Mucosa of rectum (tissue), 2 donors: ENCODE results near the gene RPLP1.

Source experiments
- H3K27ac ChIP-seq, 2 donors: one replicate each; pipeline ENCODE4 v1.7.0; 2013; ENCODE audit warnings: inconsistent platforms in 2 of 2, low read depth in 2 of 2, low read length in 2 of 2
- H3K27me3 ChIP-seq, 2 donors: one replicate each; pipeline ENCODE4 v1.7.0; 2013; ENCODE audit warnings: low read length in 2 of 2; ENCODE audit not compliant: control insufficient read depth in 2 of 2, insufficient read depth in 2 of 2
- H3K36me3 ChIP-seq, 2 donors: one replicate each; pipeline ENCODE4 v1.7.0; 2013; ENCODE audit warnings: low read length in 2 of 2; ENCODE audit not compliant: control insufficient read depth in 2 of 2, insufficient read depth in 2 of 2
- H3K4me1 ChIP-seq, 2 donors: one replicate each; pipeline ENCODE4 v1.7.0; 2013; ENCODE audit warnings: low read length in 2 of 2, mild to moderate bottlenecking in 1 of 2; ENCODE audit not compliant: control insufficient read depth in 2 of 2, insufficient read depth in 2 of 2
- H3K4me3 ChIP-seq, 2 donors: one replicate each; pipeline ENCODE4 v1.7.0; 2013; ENCODE audit warnings: low read length in 2 of 2
- H3K9ac ChIP-seq, 2 donors: one replicate each; pipeline ENCODE4 v1.7.0; 2013; ENCODE audit warnings: low read length in 2 of 2, low read depth in 1 of 2, mild to moderate bottlenecking in 1 of 2
- H3K9me3 ChIP-seq, 2 donors: one replicate each; pipeline ENCODE4 v1.7.0; 2013; ENCODE audit warnings: low read length in 2 of 2; ENCODE audit not compliant: control insufficient read depth in 2 of 2
- donor health status: healthy.
- donor health status: Normal muscosa, but diverticular disease.

The RPLP1 gene

DNA sequence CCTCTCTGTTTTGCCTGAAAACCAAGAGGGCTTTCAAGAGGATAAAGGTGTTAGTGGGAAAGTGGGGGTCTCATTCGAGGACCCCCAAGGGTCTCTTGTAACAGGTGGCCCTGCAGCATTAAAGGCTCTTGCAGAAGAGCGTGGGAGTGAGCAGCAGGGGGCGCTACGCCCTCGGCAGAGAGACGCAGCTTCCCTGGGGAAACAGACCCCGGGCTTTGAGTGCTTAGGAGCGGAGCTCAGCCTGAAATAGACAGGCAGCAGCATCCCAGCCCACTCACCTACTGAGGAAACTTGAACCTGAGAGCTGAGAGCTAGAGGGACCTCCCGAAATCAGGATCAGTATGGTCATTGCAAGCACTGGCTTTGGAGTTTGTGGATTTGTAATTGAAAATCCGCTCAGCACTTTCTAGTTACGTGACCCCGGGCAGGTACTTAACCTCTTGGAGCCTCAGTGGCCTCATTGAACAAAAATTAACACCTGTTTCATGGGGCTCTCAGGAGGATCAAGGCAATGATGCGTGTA is 25.7 kb downstream of the RPLP1 start:
- H3K9me3 ChIP-seq = peaks cover 0 to 3% of the 10 kb centered on the region in 2 donors
- H3K27me3 ChIP-seq = no peaks in the 10 kb centered on the region
- H3K4me3 ChIP-seq = no peak overlapping the region
- H3K4me1 ChIP-seq = no peaks in the 10 kb centered on the region
- no peak overlapping the region for H3K9ac ChIP-seq
- H3K27ac ChIP-seq = no peak overlapping the region
- no peaks in the 10 kb centered on the region for H3K36me3 ChIP-seq

DNA sequence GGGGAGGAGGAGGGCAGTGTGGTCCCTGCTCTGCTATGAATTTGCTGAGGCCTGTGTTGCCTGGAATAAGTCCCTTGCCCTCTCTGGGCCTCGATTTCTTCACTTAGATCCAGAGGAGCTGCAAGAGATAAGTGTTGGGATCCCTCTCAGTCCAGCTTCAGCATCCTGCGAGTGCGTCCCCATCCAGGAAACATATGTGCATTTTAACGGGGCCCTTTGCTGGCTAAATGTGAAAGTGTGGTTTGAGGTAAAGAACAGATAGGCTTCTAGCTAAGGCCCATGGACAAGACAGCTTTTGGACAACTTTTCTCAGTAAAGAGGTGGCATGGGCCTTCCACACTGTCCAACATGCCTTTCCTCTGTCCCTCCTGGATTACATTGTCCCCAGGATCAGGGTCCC is 26.5 kb downstream of the RPLP1 start:
- Histone ChIP-seq H3K27ac (no peak overlapping the region), H3K4me3 (no peak overlapping the region), H3K4me1 (no peaks in the 10 kb centered on the region)

DNA sequence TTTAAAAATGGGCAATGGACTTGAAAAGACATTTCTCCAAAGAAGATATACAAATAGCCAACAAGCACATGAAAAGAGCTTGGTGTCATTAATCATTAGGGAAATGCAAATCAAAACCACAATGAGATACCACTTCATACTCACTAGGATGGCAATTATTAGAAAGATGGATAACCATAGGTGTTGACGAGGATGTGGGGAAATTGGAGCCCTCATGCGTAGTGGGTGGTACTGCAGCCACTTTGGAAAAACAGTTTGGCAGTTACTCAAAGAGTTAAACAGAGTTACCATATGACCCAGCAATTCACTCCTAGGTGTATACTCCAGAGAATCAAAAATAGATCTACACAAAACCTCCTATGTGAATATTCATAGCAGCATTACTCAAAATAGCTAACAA is 27.4 kb downstream of the RPLP1 start:
- Histone ChIP-seq H3K4me1 (no peaks in the 10 kb centered on the region), H3K4me3 (no peak overlapping the region), H3K27me3 (no peaks in the 10 kb centered on the region), H3K36me3 (no peaks in the 10 kb centered on the region), H3K9me3 (peaks cover 0 to 3% of the 10 kb centered on the region in 2 donors), H3K27ac (no peak overlapping the region), H3K9ac (no peak overlapping the region)

More for the DNA sequence above, 26.5 kb downstream of the RPLP1 start:
- Histone ChIP-seq H3K27me3 (no peaks in the 10 kb centered on the region), H3K36me3 (no peaks in the 10 kb centered on the region), H3K9me3 (peaks cover 0 to 3% of the 10 kb centered on the region in 2 donors), H3K9ac (no peak overlapping the region)

DNA sequence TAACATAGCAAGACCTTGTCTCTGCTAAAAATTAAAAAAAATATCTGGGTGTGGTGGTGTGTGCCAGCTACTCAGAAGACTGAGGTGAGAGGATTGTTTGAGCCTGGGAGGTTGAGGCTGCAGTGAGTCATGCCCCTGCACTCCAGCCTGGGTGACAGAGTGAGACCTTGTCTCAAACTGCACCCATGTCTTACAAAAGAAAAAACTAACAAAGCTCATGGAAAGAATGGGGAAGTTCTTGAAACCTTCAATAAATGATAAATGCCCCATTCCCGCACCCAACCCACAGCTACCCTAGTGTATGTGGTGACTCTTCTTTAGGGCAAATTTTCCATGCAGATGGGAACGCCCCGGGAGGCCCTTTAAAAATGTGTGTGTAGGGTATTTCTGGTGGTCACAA is 28.3 kb downstream of the RPLP1 start:
- H3K9ac ChIP-seq = no peak overlapping the region
- H3K4me1 ChIP-seq = no peaks in the 10 kb centered on the region
- H3K27me3 ChIP-seq = no peaks in the 10 kb centered on the region
- H3K4me3 ChIP-seq = no peak overlapping the region
- H3K36me3 ChIP-seq = no peaks in the 10 kb centered on the region
- H3K9me3 ChIP-seq = peaks cover 0 to 3% of the 10 kb centered on the region in 2 donors
- H3K27ac ChIP-seq = no peak overlapping the region

DNA sequence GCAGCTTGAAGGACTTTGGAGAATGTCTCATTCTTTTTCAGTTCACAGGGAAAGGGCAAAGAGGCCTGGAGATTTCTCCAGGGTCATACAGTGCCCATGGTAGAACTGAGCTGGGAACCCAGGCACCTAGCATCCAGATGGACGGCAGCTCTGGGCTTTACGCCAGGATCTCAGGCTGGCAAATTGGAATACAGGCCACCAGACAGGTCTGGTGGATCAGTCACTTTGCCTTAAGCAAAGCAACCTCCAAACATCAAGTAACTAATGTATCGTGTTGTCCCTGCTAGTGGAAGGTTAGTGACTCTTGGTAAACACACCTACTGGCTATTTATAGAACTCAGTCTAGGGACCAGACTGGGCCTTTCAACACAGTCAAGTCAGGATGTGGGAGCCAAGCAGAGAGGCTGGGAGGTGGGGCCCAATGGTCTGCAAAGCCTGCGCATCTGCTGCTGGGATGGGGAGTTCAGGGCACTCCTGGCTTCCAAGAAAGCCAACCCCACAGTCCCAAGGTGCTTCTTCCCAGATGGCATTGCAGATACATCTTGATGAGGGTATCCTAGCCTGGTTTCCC is 30.2 kb downstream of the RPLP1 start:
- no peaks in the 10 kb centered on the region for H3K27me3 ChIP-seq
- no peak overlapping the region for H3K27ac ChIP-seq
- H3K9me3 ChIP-seq = peaks cover 0 to 3% of the 10 kb centered on the region in 2 donors
- H3K4me3 ChIP-seq = no peak overlapping the region
- no peaks in the 10 kb centered on the region for H3K4me1 ChIP-seq
- no peak overlapping the region for H3K9ac ChIP-seq
- H3K36me3 ChIP-seq = no peaks in the 10 kb centered on the region

DNA sequence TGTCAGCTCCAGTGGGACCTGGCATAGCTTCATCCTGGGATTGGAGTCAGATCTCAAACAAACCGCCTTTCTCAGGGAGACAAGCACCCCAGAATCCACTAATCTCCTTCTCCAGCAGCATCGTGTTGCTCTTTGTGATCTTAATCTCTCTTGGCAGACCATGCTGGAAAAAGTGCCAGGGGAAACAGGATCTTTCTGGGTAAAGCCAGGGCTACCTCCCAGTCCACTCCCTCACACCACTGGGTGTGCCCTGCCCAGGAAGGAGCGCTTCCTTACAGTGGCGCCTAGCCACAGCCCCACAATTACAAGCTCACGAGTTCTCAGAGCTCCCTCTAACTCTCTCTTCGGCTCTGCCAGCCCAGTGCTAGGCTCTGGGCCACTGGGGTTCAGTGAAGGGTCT is 32.2 kb downstream of the RPLP1 start:
- Histone ChIP-seq H3K4me3 (no peak overlapping the region), H3K9me3 (peaks cover 0 to 2% of the 10 kb centered on the region in 2 donors), H3K27ac (no peak overlapping the region), H3K4me1 (no peaks in the 10 kb centered on the region), H3K36me3 (no peaks in the 10 kb centered on the region), H3K27me3 (no peaks in the 10 kb centered on the region), H3K9ac (no peak overlapping the region)

DNA sequence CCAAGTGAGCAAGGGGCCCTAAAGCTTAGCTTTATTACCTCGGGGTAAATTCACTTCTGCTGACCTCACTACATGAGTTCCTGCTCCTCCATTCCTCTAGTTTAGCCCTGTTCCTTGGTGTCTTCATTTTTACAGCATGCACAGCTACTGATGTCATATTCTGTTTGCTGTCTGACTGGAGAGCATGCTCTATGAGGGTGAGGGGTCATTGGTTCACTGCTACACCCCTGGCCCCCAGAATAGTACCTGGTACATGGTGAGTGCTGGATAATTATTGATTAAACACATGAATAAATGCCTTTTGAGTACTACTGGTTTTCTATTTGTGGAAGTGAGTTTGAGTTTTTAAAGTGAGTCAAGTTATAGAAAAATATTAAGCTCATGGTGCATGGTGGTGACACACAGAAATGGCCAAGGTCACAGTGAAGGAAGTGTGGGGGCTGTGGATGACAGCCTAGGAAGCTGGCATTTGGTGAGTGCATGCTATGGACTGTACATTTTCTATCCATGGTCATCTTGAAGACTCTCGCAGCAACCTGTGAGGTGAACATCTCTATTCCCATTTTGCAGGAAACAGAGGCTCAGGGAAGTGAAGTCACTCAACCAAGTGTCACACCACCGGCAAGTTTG is 34.0 kb downstream of the RPLP1 start:
- Histone ChIP-seq H3K27ac (no peak overlapping the region), H3K9me3 (no peaks in the 10 kb centered on the region), H3K27me3 (no peaks in the 10 kb centered on the region), H3K9ac (no peak overlapping the region), H3K36me3 (no peaks in the 10 kb centered on the region), H3K4me1 (no peaks in the 10 kb centered on the region), H3K4me3 (no peak overlapping the region)

DNA sequence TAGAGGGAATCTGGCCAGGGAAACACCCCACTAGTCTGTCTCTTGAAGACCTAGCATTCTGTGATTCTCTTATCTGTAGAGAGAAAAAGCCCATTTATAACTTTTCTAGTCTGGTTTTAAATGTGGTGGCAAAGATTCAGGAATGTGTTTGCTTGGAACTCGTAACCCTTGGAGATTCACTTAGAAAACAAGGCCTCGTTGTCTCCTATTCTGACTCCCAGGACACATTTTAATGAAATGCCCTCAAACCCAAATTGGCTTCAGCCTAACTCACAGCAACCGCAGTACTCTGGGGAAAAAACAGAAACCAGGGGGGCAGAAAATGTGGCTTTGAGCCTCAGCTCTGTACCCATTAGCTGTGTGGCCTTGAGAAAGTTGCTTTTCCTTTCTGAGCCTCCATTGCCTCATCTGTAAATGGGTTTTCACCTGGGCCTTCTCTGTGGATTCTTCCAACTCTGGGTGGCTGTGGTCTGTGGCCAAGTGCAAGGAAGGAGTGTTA is 36.5 kb downstream of the RPLP1 start:
- Histone ChIP-seq H3K4me3 (no peak overlapping the region), H3K9ac (no peak overlapping the region), H3K4me1 (no peaks in the 10 kb centered on the region), H3K27me3 (no peaks in the 10 kb centered on the region), H3K9me3 (no peaks in the 10 kb centered on the region), H3K36me3 (no peaks in the 10 kb centered on the region), H3K27ac (no peak overlapping the region)

DNA sequence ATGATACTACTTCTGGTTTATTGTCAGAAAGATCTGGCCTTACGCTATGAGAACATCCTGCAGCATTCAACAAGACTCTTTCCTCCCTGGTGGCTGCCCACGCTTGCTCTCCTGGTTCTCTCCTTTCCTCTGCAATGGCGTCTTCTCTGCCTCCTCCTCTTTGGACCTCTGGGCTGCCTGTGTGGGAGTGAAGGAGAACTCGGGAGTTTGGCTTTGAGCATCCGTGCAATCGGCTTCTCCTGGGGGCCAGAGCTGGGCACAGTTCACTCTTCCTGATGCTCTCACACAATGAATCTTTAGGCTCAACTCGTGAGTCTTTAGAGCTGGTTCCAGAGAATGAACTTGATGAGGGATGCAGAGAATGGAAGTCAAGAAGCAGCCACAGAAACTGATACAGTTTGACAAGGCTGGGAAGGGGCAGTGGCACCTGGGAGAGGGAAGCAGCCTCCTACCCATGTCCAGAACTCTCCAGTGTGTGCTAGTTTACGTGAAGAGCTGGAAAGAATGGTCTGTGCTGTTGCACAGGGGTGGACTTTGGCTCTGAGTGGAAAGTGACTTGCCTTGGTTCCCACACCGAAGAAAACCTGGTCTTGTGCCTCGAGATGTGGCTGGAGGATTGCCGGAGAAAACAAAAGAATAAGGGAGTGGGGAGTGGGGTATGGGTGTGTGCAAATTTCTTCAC is 37.9 kb downstream of the RPLP1 start:
- H3K4me1 ChIP-seq = no peaks in the 10 kb centered on the region
- H3K36me3 ChIP-seq = no peaks in the 10 kb centered on the region
- no peak overlapping the region for H3K4me3 ChIP-seq
- H3K27me3 ChIP-seq = no peaks in the 10 kb centered on the region
- no peaks in the 10 kb centered on the region for H3K9me3 ChIP-seq
- H3K27ac ChIP-seq = no peak overlapping the region
- no peak overlapping the region for H3K9ac ChIP-seq

DNA sequence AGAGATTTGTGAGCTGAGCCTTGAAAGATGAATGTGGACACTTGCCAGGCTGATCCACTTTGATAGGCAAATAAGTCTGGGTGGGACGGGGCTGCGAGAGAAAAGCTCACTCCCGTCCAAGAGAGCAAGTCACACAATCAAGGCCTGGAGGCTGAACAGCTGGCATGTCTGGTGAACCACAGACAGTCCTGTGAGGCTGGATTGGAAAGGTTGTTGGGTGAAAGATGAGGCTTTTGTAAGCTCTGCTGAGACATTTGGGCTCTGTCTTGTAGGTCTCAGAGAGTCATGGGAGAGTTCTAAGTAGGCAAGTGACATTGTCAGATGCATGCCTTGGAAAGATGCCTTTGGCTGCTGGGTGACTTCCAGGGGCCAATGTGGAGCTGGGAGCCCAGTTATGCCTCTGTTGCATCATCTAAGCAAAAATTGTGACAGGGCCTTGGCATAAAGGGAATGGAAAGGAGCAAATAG is 38.5 kb downstream of the RPLP1 start:
- H3K9me3 ChIP-seq = no peaks in the 10 kb centered on the region
- no peaks in the 10 kb centered on the region for H3K4me1 ChIP-seq
- no peak overlapping the region for H3K4me3 ChIP-seq
- H3K36me3 ChIP-seq = no peaks in the 10 kb centered on the region
- H3K27me3 ChIP-seq = no peaks in the 10 kb centered on the region
- H3K9ac ChIP-seq = no peak overlapping the region
- no peak overlapping the region for H3K27ac ChIP-seq
